OCI-LY1 (cell line): ENCODE data around the gene DLX4.

ENCODE experiments used
- H2AFZ ChIP-seq: fragments of 200-600 bp; sonication (generic), shearing (Covaris generic); 2 replicates; pipeline ENCODE4 v1.6.0; 2014; ENCODE audit warnings: antibody characterized with exemption, mild to moderate bottlenecking, low read length
- H3F3A ChIP-seq: fragments of 200-600 bp; sonication (generic), shearing (Covaris generic); 2 replicates; pipeline ENCODE4 v1.6.0; 2014; ENCODE audit warnings: mild to moderate bottlenecking, antibody characterized with exemption, low read length, moderate library complexity; ENCODE audit not compliant: insufficient read depth
- H3K27ac ChIP-seq: fragments of 200-600 bp; sonication (generic); 2 replicates; pipeline ENCODE4 v1.5.1; 2014; ENCODE audit warnings: low read length, mixed run types, mild to moderate bottlenecking, low read depth; ENCODE audit not compliant: poor library complexity, severe bottlenecking
- H3K27me3 ChIP-seq: fragments of 200-600 bp; sonication (generic); 2 replicates; pipeline ENCODE4 v1.6.0; 2014; ENCODE audit warnings: antibody characterized with exemption, mild to moderate bottlenecking, low read length, moderate library complexity; ENCODE audit not compliant: insufficient read depth
- H3K36me3 ChIP-seq: fragments of 200-600 bp; sonication (generic); 2 replicates; pipeline ENCODE4 v1.6.1; 2014; ENCODE audit warnings: mild to moderate bottlenecking, antibody characterized with exemption, low read length, moderate library complexity, mixed read lengths; ENCODE audit not compliant: insufficient read depth
- H3K4me1 ChIP-seq: fragments of 200-600 bp; sonication (generic); 2 replicates; pipeline ENCODE4 v1.5.1; 2014; ENCODE audit warnings: mild to moderate bottlenecking, low read length, moderate library complexity; ENCODE audit not compliant: insufficient read depth, severe bottlenecking
- H3K4me2 ChIP-seq: fragments of 200-600 bp; sonication (generic), shearing (Covaris generic); 2 replicates; pipeline ENCODE4 v1.6.1; 2014; ENCODE audit warnings: low read length
- H3K4me3 ChIP-seq: fragments of 200-600 bp; sonication (generic); 2 replicates; pipeline ENCODE4 v1.5.1; 2014; ENCODE audit warnings: low read length, low read depth, mild to moderate bottlenecking, mixed read lengths; ENCODE audit not compliant: poor library complexity, severe bottlenecking
- H3K79me2 ChIP-seq: fragments of 200-600 bp; shearing (Covaris generic); 2 replicates; pipeline ENCODE4 v1.6.1; 2016; ENCODE audit warnings: mixed run types, low read length, mixed read lengths; ENCODE audit not compliant: insufficient read depth
- H3K9ac ChIP-seq: fragments of 200-600 bp; sonication (generic), shearing (Covaris generic); 2 replicates; pipeline ENCODE4 v1.6.1; 2014; ENCODE audit warnings: mild to moderate bottlenecking, low read length, mixed read lengths
- H3K9me2 ChIP-seq: fragments of 200-600 bp; sonication (generic), shearing (Covaris generic); 2 replicates; pipeline ENCODE4 v1.6.1; 2014; ENCODE audit warnings: low read depth, mild to moderate bottlenecking, low read length, mixed read lengths
- H3K9me3 ChIP-seq: fragments of 200-600 bp; shearing (Covaris generic); 2 replicates; pipeline ENCODE4 v1.6.1; 2014; ENCODE audit warnings: low read length, mixed read lengths
- H4K20me1 ChIP-seq: fragments of 200-600 bp; sonication (generic), shearing (Covaris generic); 2 replicates; pipeline ENCODE4 v1.6.0; 2016; ENCODE audit warnings: mild to moderate bottlenecking, low read length; ENCODE audit not compliant: insufficient read depth
- EZH2 ChIP-seq: fragments of 200-600 bp; sonication (generic), shearing (Covaris generic); IDR thresholded peaks from 2 replicates; pipeline ENCODE4 v1.8.0; 2017; ENCODE audit warnings: borderline replicate concordance, mixed run types, mild to moderate bottlenecking, antibody characterized with exemption, low read length, moderate library complexity, mixed read lengths
- TF ChIP-seq, protein P1 (sequence below): fragments of 200-600 bp; sonication (generic), shearing (Covaris generic); IDR thresholded peaks from 2 replicates; pipeline ENCODE4 v1.5.1; 2017; ENCODE audit warnings: mild to moderate bottlenecking, antibody characterized with exemption, low read length, moderate library complexity, mixed read lengths

Gene DLX4

DNA sequence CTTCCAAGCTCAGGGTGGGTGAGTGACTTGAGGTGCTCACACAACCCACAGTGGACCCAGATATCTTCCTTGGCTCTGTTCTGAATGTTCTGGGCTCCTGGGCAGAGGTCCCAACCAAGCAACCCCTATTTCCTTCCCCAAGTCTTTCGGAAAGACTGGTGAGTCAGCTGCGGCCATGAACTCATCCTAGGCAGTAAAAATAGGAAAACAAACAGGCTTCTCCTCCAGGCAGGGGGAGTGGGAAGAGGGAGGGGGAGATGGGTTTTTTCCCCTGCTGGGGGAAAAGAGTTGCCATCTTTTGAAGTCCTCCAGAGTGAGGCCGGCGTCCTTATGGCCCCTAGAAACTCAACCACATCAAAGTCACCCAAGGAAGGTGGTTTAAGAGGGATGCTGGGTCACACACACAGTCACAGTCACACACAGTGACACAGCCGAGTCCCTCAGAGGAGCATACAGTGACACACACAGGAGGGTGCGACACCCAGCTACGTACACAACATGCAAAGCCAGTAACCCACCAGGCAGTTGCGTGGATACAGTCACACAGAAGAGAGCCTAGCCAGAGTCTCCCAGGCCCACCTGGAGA is 16.0 kb upstream of the DLX4 start:
- Histone ChIP-seq H3K9ac (no peak overlapping the region), H3K4me2 (no peak overlapping the region), H3K27ac (no peak overlapping the region), H3K79me2 (no peaks in the 10 kb centered on the region), H3K9me3 (no peaks in the 10 kb centered on the region), H3K36me3 (no peaks in the 10 kb centered on the region), H4K20me1 (no peaks in the 10 kb centered on the region), H3K4me3 (no peak overlapping the region), H3K4me1 (no peaks in the 10 kb centered on the region), H2AFZ (no peak overlapping the region), H3K27me3 (no peaks in the 10 kb centered on the region; the same call in 1 of the 2 replicates), H3F3A (no peaks in the 10 kb centered on the region), H3K9me2 (no peaks in the 10 kb centered on the region)
- no peak for TF ChIP-seq EZH2
- TF ChIP-seq, protein P1, sequence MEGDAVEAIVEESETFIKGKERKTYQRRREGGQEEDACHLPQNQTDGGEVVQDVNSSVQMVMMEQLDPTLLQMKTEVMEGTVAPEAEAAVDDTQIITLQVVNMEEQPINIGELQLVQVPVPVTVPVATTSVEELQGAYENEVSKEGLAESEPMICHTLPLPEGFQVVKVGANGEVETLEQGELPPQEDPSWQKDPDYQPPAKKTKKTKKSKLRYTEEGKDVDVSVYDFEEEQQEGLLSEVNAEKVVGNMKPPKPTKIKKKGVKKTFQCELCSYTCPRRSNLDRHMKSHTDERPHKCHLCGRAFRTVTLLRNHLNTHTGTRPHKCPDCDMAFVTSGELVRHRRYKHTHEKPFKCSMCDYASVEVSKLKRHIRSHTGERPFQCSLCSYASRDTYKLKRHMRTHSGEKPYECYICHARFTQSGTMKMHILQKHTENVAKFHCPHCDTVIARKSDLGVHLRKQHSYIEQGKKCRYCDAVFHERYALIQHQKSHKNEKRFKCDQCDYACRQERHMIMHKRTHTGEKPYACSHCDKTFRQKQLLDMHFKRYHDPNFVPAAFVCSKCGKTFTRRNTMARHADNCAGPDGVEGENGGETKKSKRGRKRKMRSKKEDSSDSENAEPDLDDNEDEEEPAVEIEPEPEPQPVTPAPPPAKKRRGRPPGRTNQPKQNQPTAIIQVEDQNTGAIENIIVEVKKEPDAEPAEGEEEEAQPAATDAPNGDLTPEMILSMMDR = no peak

DNA sequence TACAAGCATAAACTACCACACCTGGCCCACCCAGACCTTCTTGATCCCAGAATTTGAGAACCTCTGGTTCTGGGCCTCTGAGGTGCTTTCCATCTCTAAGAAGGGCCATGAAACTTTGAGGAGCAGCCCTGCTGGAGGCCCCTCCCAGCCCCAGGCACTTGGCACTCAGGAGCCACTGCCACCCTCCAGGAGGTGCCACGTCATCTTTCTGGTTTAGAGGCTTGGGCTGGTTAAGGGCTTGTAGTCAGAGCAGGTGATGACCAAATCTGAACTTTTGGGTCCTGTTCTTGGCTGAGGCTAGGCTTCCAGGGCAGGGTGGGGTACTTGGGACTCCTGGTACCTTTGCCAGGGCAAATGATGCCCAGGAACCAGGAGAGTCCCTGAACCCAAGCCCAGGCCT is 13.8 kb upstream of the DLX4 start:
- H3K36me3 ChIP-seq = no peaks in the 10 kb centered on the region
- H3K79me2 ChIP-seq = no peaks in the 10 kb centered on the region
- H2AFZ ChIP-seq = no peak overlapping the region
- H3K4me2 ChIP-seq = no peak overlapping the region
- H3K9me2 ChIP-seq = no peaks in the 10 kb centered on the region
- H3K27me3 ChIP-seq = no peaks in the 10 kb centered on the region
- H4K20me1 ChIP-seq = no peaks in the 10 kb centered on the region
- H3K4me1 ChIP-seq = no peaks in the 10 kb centered on the region
- no peak overlapping the region for H3K9ac ChIP-seq
- no peak overlapping the region for H3K27ac ChIP-seq
- no peak overlapping the region for H3K4me3 ChIP-seq
- no peaks in the 10 kb centered on the region for H3F3A ChIP-seq
- TF ChIP-seq EZH2 = no peak
- TF ChIP-seq, protein P1 = no peak
- H3K9me3 ChIP-seq = no peaks in the 10 kb centered on the region

DNA sequence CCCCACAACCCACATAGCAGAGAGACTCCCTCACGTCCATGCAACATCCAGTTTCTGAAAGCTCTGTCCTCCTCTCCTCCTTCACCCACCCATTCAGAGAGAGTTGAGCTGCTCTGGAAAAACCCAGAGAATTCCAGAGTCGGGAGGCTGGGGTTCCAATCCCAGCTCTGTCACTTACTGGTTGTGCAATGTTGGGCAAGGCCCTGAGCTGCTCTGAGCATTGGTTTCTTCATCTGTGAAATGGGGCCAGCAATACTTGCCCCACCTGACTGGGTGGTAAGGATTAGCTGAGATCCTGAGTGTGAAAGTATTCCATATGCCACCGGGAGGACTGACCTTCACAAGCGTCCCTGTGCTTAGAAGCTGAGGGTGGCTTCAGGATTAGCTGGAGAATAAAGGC is 12.2 kb upstream of the DLX4 start:
- Histone ChIP-seq H3K9me3 (no peaks in the 10 kb centered on the region), H3K4me1 (no peaks in the 10 kb centered on the region), H3K27ac (no peak overlapping the region), H3K36me3 (no peaks in the 10 kb centered on the region), H2AFZ (no peak overlapping the region), H3K9ac (no peak overlapping the region), H3K79me2 (no peaks in the 10 kb centered on the region), H4K20me1 (no peaks in the 10 kb centered on the region), H3K4me2 (no peak overlapping the region), H3K27me3 (no peaks in the 10 kb centered on the region), H3K9me2 (no peaks in the 10 kb centered on the region), H3F3A (no peaks in the 10 kb centered on the region), H3K4me3 (no peak overlapping the region)
- no peak for TF ChIP-seq EZH2
- TF ChIP-seq, protein P1 = no peak
